SK-N-SH (cell line): Measurements from ENCODE around the gene MPDU1.

Source experiments
- ELF1 ChIP-seq: IDR thresholded peaks from 2 replicates; pipeline ENCODE4 v1.4.0; 2012
- EP300 ChIP-seq, 2 experiments: IDR thresholded peaks; 2 replicates each; pipeline versions ENCODE4 v1.4.0 to v1.6.1; 2012; ENCODE audit warnings: borderline replicate concordance in 1 of 2, low read depth in 1 of 2, low read length in 1 of 2
- FOXJ3 ChIP-seq: sonication (generic); formaldehyde crosslinking; IDR thresholded peaks from 2 replicates; pipeline ENCODE4 v1.5.1; 2020; ENCODE audit warnings: mild to moderate bottlenecking, missing genetic modification reagents
- GABPA ChIP-seq: IDR thresholded peaks from 2 replicates; pipeline ENCODE4 v1.4.0; 2012; ENCODE audit warnings: low read depth, mild to moderate bottlenecking
- MXI1 ChIP-seq: IDR thresholded peaks from 2 replicates; pipeline ENCODE4 v1.6.1; 2012; ENCODE audit warnings: mild to moderate bottlenecking, low read depth, low read length, improper control_type of control experiment
- NRF1 ChIP-seq: IDR thresholded peaks from 2 replicates; pipeline ENCODE4 v1.6.1; 2012; ENCODE audit warnings: low read depth, mild to moderate bottlenecking, low read length
- POLR2AphosphoS5 ChIP-seq: IDR thresholded peaks from 2 replicates; pipeline ENCODE4 v1.6.1; 2012; ENCODE audit warnings: low read depth, low read length
- RAD21 ChIP-seq: IDR thresholded peaks from 2 replicates; pipeline ENCODE4 v1.6.1; 2012; ENCODE audit warnings: mild to moderate bottlenecking, low read length
- RFX5 ChIP-seq: IDR thresholded peaks from 2 replicates; pipeline ENCODE4 v1.6.1; 2012; ENCODE audit warnings: mild to moderate bottlenecking, improper control_type of control experiment, low read length
- RXRA ChIP-seq: IDR thresholded peaks from 2 replicates; pipeline ENCODE4 v1.4.0; 2012; ENCODE audit warnings: low read depth, mild to moderate bottlenecking, borderline replicate concordance
- SMC3 ChIP-seq: IDR thresholded peaks from 2 replicates; pipeline ENCODE4 v1.6.1; 2012; ENCODE audit warnings: low read depth, low read length, improper control_type of control experiment
- YY1 ChIP-seq: IDR thresholded peaks from 2 replicates; pipeline ENCODE4 v1.4.0; 2012; ENCODE audit warnings: low read depth, mild to moderate bottlenecking
- TF ChIP-seq, protein P1 (sequence below): fragments of 200-600 bp; sonication (generic); IDR thresholded peaks from 2 replicates; pipeline ENCODE4 v1.6.1; 2017; ENCODE audit warnings: antibody characterized with exemption, mild to moderate bottlenecking, moderate library complexity
- TF ChIP-seq, protein P2 (sequence below): IDR thresholded peaks from 2 replicates; pipeline ENCODE4 v1.6.1; 2012; ENCODE audit warnings: mild to moderate bottlenecking, low read depth, low read length, moderate library complexity

DNA sequence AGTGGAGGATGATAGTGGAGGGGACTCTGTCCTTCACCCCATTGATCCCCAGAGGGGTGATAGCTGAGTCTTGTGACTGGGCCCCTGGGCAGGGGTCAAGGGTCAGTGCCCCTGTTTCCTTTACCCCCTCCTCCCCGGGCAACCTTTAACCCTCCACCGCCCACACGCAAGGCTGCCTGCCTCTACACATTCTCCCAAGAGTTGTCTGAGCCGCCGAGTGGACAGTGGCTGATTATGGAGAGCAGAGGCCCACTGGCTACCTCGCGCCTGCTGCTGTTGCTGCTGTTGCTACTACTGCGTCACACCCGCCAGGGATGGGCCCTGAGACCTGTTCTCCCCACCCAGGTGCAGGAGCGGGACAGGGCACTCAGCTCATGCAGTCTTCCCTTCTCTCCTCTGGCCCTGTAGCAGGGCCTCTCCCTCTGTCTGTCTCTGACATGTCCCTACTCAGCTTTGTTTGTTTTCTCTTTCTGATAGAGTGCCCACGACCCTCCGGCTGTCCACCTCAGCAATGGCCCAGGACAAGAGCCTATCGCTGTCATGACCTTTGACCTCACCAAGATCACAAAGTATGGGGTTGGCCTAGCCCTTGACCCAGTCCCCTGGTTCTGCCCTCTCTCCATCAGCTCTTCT lies 46.4 kb downstream of the MPDU1 start, which contains the start of gene SHBG:
- TF ChIP-seq FOXJ3 (CRISPR knock-in tag) (no peak), ELF1 (no peak), EP300 (IDR thresholded peaks at IDR 0.05; ENCODE audit: borderline replicate concordance in 1 of 2, low read depth in 1 of 2, low read length in 1 of 2) (no peak), SMC3 (no peak), RXRA (no peak), RAD21 (no peak), RFX5 (no peak), MXI1 (no peak), POLR2AphosphoS5 (no peak), YY1 (no peak), NRF1 (no peak), GABPA (no peak)
- TF ChIP-seq, protein P1, sequence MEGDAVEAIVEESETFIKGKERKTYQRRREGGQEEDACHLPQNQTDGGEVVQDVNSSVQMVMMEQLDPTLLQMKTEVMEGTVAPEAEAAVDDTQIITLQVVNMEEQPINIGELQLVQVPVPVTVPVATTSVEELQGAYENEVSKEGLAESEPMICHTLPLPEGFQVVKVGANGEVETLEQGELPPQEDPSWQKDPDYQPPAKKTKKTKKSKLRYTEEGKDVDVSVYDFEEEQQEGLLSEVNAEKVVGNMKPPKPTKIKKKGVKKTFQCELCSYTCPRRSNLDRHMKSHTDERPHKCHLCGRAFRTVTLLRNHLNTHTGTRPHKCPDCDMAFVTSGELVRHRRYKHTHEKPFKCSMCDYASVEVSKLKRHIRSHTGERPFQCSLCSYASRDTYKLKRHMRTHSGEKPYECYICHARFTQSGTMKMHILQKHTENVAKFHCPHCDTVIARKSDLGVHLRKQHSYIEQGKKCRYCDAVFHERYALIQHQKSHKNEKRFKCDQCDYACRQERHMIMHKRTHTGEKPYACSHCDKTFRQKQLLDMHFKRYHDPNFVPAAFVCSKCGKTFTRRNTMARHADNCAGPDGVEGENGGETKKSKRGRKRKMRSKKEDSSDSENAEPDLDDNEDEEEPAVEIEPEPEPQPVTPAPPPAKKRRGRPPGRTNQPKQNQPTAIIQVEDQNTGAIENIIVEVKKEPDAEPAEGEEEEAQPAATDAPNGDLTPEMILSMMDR: no peak
- TF ChIP-seq, protein P2, sequence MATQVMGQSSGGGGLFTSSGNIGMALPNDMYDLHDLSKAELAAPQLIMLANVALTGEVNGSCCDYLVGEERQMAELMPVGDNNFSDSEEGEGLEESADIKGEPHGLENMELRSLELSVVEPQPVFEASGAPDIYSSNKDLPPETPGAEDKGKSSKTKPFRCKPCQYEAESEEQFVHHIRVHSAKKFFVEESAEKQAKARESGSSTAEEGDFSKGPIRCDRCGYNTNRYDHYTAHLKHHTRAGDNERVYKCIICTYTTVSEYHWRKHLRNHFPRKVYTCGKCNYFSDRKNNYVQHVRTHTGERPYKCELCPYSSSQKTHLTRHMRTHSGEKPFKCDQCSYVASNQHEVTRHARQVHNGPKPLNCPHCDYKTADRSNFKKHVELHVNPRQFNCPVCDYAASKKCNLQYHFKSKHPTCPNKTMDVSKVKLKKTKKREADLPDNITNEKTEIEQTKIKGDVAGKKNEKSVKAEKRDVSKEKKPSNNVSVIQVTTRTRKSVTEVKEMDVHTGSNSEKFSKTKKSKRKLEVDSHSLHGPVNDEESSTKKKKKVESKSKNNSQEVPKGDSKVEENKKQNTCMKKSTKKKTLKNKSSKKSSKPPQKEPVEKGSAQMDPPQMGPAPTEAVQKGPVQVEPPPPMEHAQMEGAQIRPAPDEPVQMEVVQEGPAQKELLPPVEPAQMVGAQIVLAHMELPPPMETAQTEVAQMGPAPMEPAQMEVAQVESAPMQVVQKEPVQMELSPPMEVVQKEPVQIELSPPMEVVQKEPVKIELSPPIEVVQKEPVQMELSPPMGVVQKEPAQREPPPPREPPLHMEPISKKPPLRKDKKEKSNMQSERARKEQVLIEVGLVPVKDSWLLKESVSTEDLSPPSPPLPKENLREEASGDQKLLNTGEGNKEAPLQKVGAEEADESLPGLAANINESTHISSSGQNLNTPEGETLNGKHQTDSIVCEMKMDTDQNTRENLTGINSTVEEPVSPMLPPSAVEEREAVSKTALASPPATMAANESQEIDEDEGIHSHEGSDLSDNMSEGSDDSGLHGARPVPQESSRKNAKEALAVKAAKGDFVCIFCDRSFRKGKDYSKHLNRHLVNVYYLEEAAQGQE: no peak
